GM23338 (cell line): ENCODE results near the gene PRSS57. TPM values are rescaled to one million over a fixed set of nuclear protein-coding genes. Genes with fewer than 3 reads are reported as not detected.

Experiments
- ATAC-seq: fragments of 200-7000 bp; cut with Tn5 transposase; 3 replicates; pipeline ENCODE4 v1.9.1; 2020
- DNase-seq: peaks from one replicate; pipeline ENCODE4 v3.0.0-alpha.2; 2015; ENCODE audit warnings: low spot score
- H2AFZ ChIP-seq: fragments of 200-600 bp; sonication (generic); 2 replicates; pipeline ENCODE4 v1.8.0; 2016; ENCODE audit warnings: antibody characterized with exemption, mild to moderate bottlenecking, moderate library complexity
- H3F3A ChIP-seq: fragments of 200-600 bp; sonication (generic); replicated peaks from 2 replicates; pipeline ENCODE4 v1.8.0; 2017; ENCODE audit warnings: antibody characterized with exemption, mixed run types, low read depth
- H3K27ac ChIP-seq: fragments of 200-600 bp; sonication (generic); 2 replicates; pipeline ENCODE4 v1.6.1; 2016; ENCODE audit warnings: low read depth
- H3K27me3 ChIP-seq: fragments of 200-600 bp; sonication (generic); 2 replicates; pipeline ENCODE4 v1.8.0; 2016; ENCODE audit warnings: mild to moderate bottlenecking, mixed run types, moderate library complexity; ENCODE audit not compliant: insufficient read depth
- H3K36me3 ChIP-seq: fragments of 200-600 bp; sonication (generic); 2 replicates; pipeline ENCODE4 v1.8.0; 2016; ENCODE audit warnings: mild to moderate bottlenecking; ENCODE audit not compliant: insufficient read depth
- H3K4me1 ChIP-seq: fragments of 200-600 bp; sonication (generic); 2 replicates; pipeline ENCODE4 v1.8.0; 2016; ENCODE audit warnings: mild to moderate bottlenecking, moderate library complexity; ENCODE audit not compliant: insufficient read depth
- H3K4me2 ChIP-seq: fragments of 200-600 bp; sonication (generic); 2 replicates; pipeline ENCODE4 v1.7.1; 2017; ENCODE audit warnings: mixed run types
- H3K4me3 ChIP-seq: fragments of 200-600 bp; sonication (generic); 2 replicates; pipeline ENCODE4 v1.6.1; 2016; ENCODE audit warnings: mixed run types
- H3K79me2 ChIP-seq: fragments of 200-600 bp; sonication (generic); replicated peaks from 2 replicates; pipeline ENCODE4 v1.8.0; 2017; ENCODE audit warnings: mild to moderate bottlenecking; ENCODE audit not compliant: insufficient read depth
- H3K9me2 ChIP-seq: fragments of 200-600 bp; sonication (generic); 2 replicates; pipeline ENCODE4 v1.8.0; 2017; ENCODE audit not compliant: insufficient read depth
- H4K20me1 ChIP-seq: fragments of 200-600 bp; sonication (generic); replicated peaks from 2 replicates; pipeline ENCODE4 v1.8.0; 2017; ENCODE audit warnings: mild to moderate bottlenecking; ENCODE audit not compliant: insufficient read depth
- H3K27ac Mint-ChIP-seq: 2 replicates; pipeline ENCODE4 v1.8.0; 2020; ENCODE audit warnings: inconsistent platforms, mild to moderate bottlenecking, moderate library complexity, mixed read lengths
- H3K27me3 Mint-ChIP-seq: 3 replicates; pipeline ENCODE4 v1.8.0; 2022; ENCODE audit warnings: low read depth, mild to moderate bottlenecking, moderate library complexity, mixed read lengths, inconsistent platforms; ENCODE audit not compliant: insufficient read depth, poor library complexity
- H3K36me3 Mint-ChIP-seq: 3 replicates; pipeline ENCODE4 v1.8.0; 2021; ENCODE audit warnings: low read depth, mild to moderate bottlenecking, inconsistent platforms, moderate library complexity, mixed read lengths
- H3K4me1 Mint-ChIP-seq: 3 replicates; pipeline ENCODE4 v1.8.0; 2020; ENCODE audit warnings: mild to moderate bottlenecking, inconsistent platforms, mixed read lengths
- H3K4me3 Mint-ChIP-seq: 3 replicates; pipeline ENCODE4 v1.8.0; 2021; ENCODE audit warnings: moderate library complexity, mild to moderate bottlenecking, inconsistent platforms, mixed read lengths
- H3K9me3 Mint-ChIP-seq: 3 replicates; pipeline ENCODE4 v1.8.0; 2020; ENCODE audit warnings: moderate library complexity, mild to moderate bottlenecking, inconsistent platforms, mixed read lengths
- CREB1 ChIP-seq: fragments of 250-450 bp; sonication (Bioruptor Pico); IDR thresholded peaks from 2 replicates; pipeline ENCODE4 v1.5.0; 2020; ENCODE audit warnings: low read depth, mild to moderate bottlenecking, moderate library complexity
- EZH2 ChIP-seq: fragments of 200-600 bp; sonication (generic); IDR thresholded peaks from one replicate; pipeline ENCODE4 v1.8.0; 2017; ENCODE audit warnings: antibody characterized with exemption, mild to moderate bottlenecking, low read depth; ENCODE audit not compliant: unreplicated experiment
- EZH2phosphoT487 ChIP-seq: fragments of 200-600 bp; sonication (generic); IDR thresholded peaks from one replicate; pipeline ENCODE4 v1.8.1; 2018; ENCODE audit warnings: antibody characterized with exemption; ENCODE audit not compliant: unreplicated experiment
- JUNB ChIP-seq: IDR thresholded peaks from one replicate; pipeline ENCODE4 v1.6.1; 2016; ENCODE audit warnings: antibody characterized with exemption; ENCODE audit not compliant: unreplicated experiment
- NANOG ChIP-seq: IDR thresholded peaks from 2 replicates; pipeline ENCODE4 v1.6.1; 2016; ENCODE audit warnings: antibody characterized with exemption, borderline replicate concordance
- POLR2AphosphoS5 ChIP-seq: IDR thresholded peaks from 2 replicates; pipeline ENCODE4 v1.6.1; 2016; ENCODE audit warnings: antibody characterized with exemption, low read depth
- REST ChIP-seq: IDR thresholded peaks from one replicate; pipeline ENCODE4 v1.6.1; 2018; ENCODE audit warnings: antibody characterized with exemption; ENCODE audit not compliant: unreplicated experiment
- STAT1 ChIP-seq: IDR thresholded peaks from one replicate; pipeline ENCODE4 v1.6.1; 2016; ENCODE audit warnings: antibody characterized with exemption; ENCODE audit not compliant: unreplicated experiment
- ZNF114 ChIP-seq: fragments of 250-450 bp; sonication (Bioruptor Pico); IDR thresholded peaks from 2 replicates; pipeline ENCODE4 v1.5.0; 2020; ENCODE audit warnings: mild to moderate bottlenecking, moderate library complexity
- ZNF331 ChIP-seq: fragments of 250-450 bp; sonication (Bioruptor Pico); IDR thresholded peaks from 2 replicates; pipeline ENCODE4 v1.5.0; 2020; ENCODE audit warnings: low read depth, mild to moderate bottlenecking, moderate library complexity
- ZNF462 ChIP-seq: fragments of 250-450 bp; sonication (Bioruptor Pico); IDR thresholded peaks from 2 replicates; pipeline ENCODE4 v1.5.0; 2020; ENCODE audit warnings: mild to moderate bottlenecking, moderate library complexity
- polyA plus RNA-seq: library from polyadenylated mRNA; unstranded; fragments of >200 nt; fragmentation: Nextera tagmentation; extraction: Ambion mirVana; gene quantifications from 2 replicates; pipeline ENCODE4 v1.2.1, GENCODE V29; 2016
- total RNA-seq: library from RNA; depleted of rRNA; stranded (reverse); fragments of >200 nt; shearing (Covaris generic); gene quantifications from 2 replicates; pipeline ENCODE4 v1.2.3, GENCODE V29; 2014
- TF ChIP-seq, protein P1 (sequence below), 2 experiments: fragments of 200-600 bp in 1 of 2; sonication (generic) in 1 of 2; conservative IDR thresholded peaks; 2 replicates each; pipeline versions ENCODE4 v1.5.1 to v1.6.1; 2016 to 2017; ENCODE audit warnings: antibody characterized with exemption in 2 of 2, low read depth in 2 of 2, mild to moderate bottlenecking in 2 of 2, moderate library complexity in 1 of 2
- TF ChIP-seq, protein P2 (sequence below): IDR thresholded peaks from 2 replicates; pipeline ENCODE4 v1.6.1; 2016; ENCODE audit warnings: antibody characterized with exemption

The PRSS57 gene
- total and polyA plus RNA-seq, 2 experiments from 2014 or later: 0.34 TPM; not detected in 1

DNA sequence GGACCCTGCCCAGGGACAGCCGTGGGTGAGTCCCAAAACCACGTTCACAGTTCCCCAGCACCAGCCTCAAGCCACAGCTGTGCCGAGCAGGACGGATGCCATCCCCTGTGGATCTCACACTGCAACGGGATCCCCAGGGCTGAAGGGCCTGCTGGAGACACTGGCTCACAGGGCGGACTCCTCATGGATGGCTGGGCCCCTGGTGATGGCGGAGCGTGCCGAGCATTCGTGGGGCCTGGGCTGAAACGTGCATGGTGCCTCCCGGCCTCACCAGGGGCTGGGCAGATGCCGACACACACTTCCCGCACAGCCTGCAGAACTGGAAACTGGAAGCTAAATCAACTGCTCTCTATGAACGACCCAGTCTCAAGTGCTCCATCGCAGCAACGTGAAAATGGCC, 41.8 kb downstream of the PRSS57 start:
- Histone ChIP-seq H3K36me3 (no peaks in the 10 kb centered on the region), H3K4me3 (no peak overlapping the region), H2AFZ (no peak overlapping the region), H4K20me1 (peaks cover 27% of the 10 kb centered on the region), H3K4me1 (no peaks in the 10 kb centered on the region), H3K79me2 (peaks cover 63% of the 10 kb centered on the region), H3K27me3 (no peaks in the 10 kb centered on the region), H3K4me2 (no peak overlapping the region), H3K27ac (no peak overlapping the region), H3F3A (peaks cover 3% of the 10 kb centered on the region; the same call in 1 of the 2 replicates), H3K9me2 (no peaks in the 10 kb centered on the region)
- DNase-seq: no peak
- Mint-ChIP-seq H3K9me3 (no peaks in the 10 kb centered on the region), H3K36me3 (peaks cover 25% of the 10 kb centered on the region), H3K27ac (no peak overlapping the region), H3K4me1 (no peaks in the 10 kb centered on the region; the same call in 2 of the 3 replicates), H3K4me3 (no peak overlapping the region), H3K27me3 (peaks cover 8% of the 10 kb centered on the region)
- ATAC-seq: no peak
- TF ChIP-seq NANOG (no peak), CREB1 (no peak), EZH2 (no peak), REST (no peak), ZNF331 (CRISPR knock-in tag) (no peak), POLR2AphosphoS5 (no peak), STAT1 (no peak), ZNF114 (no peak), ZNF462 (CRISPR knock-in tag) (no peak), JUNB (no peak), EZH2phosphoT487 (no peak)
- TF ChIP-seq, protein P1, sequence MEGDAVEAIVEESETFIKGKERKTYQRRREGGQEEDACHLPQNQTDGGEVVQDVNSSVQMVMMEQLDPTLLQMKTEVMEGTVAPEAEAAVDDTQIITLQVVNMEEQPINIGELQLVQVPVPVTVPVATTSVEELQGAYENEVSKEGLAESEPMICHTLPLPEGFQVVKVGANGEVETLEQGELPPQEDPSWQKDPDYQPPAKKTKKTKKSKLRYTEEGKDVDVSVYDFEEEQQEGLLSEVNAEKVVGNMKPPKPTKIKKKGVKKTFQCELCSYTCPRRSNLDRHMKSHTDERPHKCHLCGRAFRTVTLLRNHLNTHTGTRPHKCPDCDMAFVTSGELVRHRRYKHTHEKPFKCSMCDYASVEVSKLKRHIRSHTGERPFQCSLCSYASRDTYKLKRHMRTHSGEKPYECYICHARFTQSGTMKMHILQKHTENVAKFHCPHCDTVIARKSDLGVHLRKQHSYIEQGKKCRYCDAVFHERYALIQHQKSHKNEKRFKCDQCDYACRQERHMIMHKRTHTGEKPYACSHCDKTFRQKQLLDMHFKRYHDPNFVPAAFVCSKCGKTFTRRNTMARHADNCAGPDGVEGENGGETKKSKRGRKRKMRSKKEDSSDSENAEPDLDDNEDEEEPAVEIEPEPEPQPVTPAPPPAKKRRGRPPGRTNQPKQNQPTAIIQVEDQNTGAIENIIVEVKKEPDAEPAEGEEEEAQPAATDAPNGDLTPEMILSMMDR (conservative IDR thresholded peaks at IDR 0.05; ENCODE audit: low read depth in 2 of 2): no peak
- TF ChIP-seq, protein P2, sequence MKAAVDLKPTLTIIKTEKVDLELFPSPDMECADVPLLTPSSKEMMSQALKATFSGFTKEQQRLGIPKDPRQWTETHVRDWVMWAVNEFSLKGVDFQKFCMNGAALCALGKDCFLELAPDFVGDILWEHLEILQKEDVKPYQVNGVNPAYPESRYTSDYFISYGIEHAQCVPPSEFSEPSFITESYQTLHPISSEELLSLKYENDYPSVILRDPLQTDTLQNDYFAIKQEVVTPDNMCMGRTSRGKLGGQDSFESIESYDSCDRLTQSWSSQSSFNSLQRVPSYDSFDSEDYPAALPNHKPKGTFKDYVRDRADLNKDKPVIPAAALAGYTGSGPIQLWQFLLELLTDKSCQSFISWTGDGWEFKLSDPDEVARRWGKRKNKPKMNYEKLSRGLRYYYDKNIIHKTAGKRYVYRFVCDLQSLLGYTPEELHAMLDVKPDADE: no peak
